Transverse colon (tissue), 4 donors: ENCODE data around the gene TOX4.

Experiments used
- POLR2A ChIP-seq: fragments of 450-650 bp; IDR thresholded peaks from one replicate; pipeline ENCODE4 v1.6.1; 2016; ENCODE audit warnings: antibody characterized with exemption, mild to moderate bottlenecking, moderate library complexity
- POLR2AphosphoS5 ChIP-seq, 3 donors: sonication (generic); formaldehyde crosslinking; IDR thresholded peaks; one replicate each; pipeline ENCODE4 v1.6.1; 2016; ENCODE audit warnings: antibody characterized with exemption in 3 of 3
- TF ChIP-seq, protein P1 (sequence below), 5 experiments: fragments of 200-600 bp in 3 of 5; fragments of 450-650 bp in 2 of 5; sonication (generic) in 3 of 5; IDR thresholded peaks; 1 replicate in 2 of 5; 2 replicates in 3 of 5; pipeline ENCODE4 v1.5.1; 2016 to 2017; ENCODE audit warnings: antibody characterized with exemption in 5 of 5, inconsistent platforms in 3 of 5, mild to moderate bottlenecking in 2 of 5, moderate library complexity in 1 of 5

DNA sequence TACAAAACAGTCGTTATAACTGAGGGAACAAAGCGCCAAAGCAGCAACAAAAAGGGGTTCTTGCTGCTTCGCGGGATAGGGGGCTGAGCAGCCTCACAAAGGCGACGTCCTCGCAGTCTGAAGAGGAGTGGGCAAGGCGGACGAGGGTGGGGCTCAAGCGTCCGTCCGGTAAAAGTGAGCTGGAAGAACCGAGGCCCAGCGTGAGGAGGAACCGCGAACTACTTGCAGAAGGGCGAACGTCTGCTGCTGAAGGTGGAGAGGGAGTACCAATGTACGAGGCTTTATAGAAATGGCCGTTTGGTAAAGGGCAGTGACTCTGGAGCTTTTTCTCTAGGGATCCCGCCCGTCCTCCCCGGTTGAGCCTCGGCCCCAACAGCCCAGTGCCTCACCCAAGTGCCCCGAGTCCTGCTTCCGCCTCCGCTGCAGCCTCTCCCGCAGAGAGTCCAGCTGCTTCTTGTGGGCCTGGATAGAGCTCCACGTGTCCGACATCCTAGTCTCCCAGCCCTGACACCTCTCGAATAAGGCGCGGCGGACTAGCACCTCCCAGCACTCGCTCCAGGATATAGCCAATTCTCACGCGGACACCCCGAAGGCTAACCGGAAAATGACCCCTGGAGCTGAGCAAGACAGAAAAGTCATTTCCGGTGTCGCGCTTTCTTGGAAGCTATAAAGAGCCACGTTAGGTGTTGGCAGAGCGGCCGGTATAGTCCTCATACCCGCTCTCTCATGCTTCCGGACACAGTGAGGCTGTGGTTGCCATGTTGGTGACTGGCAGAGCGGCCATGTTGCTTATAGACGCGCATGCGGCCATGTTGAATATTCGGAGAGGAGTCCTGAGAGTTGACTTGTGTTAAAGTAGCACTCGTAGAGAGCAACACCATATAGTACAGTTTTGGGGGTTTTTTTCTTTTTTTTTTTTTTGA is 34.0 kb downstream of the TOX4 start, which contains the start of gene METTL3:
- peak; percentile 64 for TF ChIP-seq POLR2A
- TF ChIP-seq, protein P1, sequence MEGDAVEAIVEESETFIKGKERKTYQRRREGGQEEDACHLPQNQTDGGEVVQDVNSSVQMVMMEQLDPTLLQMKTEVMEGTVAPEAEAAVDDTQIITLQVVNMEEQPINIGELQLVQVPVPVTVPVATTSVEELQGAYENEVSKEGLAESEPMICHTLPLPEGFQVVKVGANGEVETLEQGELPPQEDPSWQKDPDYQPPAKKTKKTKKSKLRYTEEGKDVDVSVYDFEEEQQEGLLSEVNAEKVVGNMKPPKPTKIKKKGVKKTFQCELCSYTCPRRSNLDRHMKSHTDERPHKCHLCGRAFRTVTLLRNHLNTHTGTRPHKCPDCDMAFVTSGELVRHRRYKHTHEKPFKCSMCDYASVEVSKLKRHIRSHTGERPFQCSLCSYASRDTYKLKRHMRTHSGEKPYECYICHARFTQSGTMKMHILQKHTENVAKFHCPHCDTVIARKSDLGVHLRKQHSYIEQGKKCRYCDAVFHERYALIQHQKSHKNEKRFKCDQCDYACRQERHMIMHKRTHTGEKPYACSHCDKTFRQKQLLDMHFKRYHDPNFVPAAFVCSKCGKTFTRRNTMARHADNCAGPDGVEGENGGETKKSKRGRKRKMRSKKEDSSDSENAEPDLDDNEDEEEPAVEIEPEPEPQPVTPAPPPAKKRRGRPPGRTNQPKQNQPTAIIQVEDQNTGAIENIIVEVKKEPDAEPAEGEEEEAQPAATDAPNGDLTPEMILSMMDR (IDR thresholded peaks at IDR 0.05): no peak
- peak; percentile 56 to 83 (median 75) for TF ChIP-seq POLR2AphosphoS5 (IDR thresholded peaks at IDR 0.05)
